Measurements from ENCODE around the gene SLC25A22.

The SLC25A22 gene

GRCh38 chr11:772429-773390 lies 25.4 kb downstream of the SLC25A22 start:
- TF ChIP-seq FOXP2 (optimal IDR thresholded peaks at IDR 0.05; ENCODE audit: borderline replicate concordance, extremely low read depth, extremely low read length, insufficient read depth) (no peak), TAF1 (IDR thresholded peaks at IDR 0.05; ENCODE audit: borderline replicate concordance, insufficient read depth, low read length) (no peak), POLR2AphosphoS5 (IDR thresholded peaks at IDR 0.05; ENCODE audit: low read depth, low read length) (no peak), SIN3A (IDR thresholded peaks at IDR 0.05; ENCODE audit: borderline replicate concordance, insufficient read depth, low read length) (no peak), REST (IDR thresholded peaks at IDR 0.05; ENCODE audit: insufficient read depth in 1 of 2, low read depth in 2 of 2, low read length in 2 of 2) (no peak)

GRCh38 chr11:771617-772204 lies 26.4 kb downstream of the SLC25A22 start:
- TF ChIP-seq FOXP2 (optimal IDR thresholded peaks at IDR 0.05; ENCODE audit: borderline replicate concordance, extremely low read depth, extremely low read length, insufficient read depth) (no peak), POLR2AphosphoS5 (IDR thresholded peaks at IDR 0.05; ENCODE audit: low read depth, low read length) (no peak), REST (IDR thresholded peaks at IDR 0.05; ENCODE audit: insufficient read depth in 1 of 2, low read depth in 2 of 2, low read length in 2 of 2) (no peak), TAF1 (IDR thresholded peaks at IDR 0.05; ENCODE audit: borderline replicate concordance, insufficient read depth, low read length) (no peak), SIN3A (IDR thresholded peaks at IDR 0.05; ENCODE audit: borderline replicate concordance, insufficient read depth, low read length) (no peak)

- TF ChIP-seq REST (IDR thresholded peaks at IDR 0.05; ENCODE audit: insufficient read depth in 1 of 2, low read depth in 2 of 2, low read length in 2 of 2) = no peak
These were observed 27.2 kb downstream of the SLC25A22 start for GRCh38 chr11:770642-771616.

- TF ChIP-seq TAF1 (IDR thresholded peaks at IDR 0.05; ENCODE audit: borderline replicate concordance, insufficient read depth, low read length) = no peak
- no peak for TF ChIP-seq REST (IDR thresholded peaks at IDR 0.05; ENCODE audit: insufficient read depth in 1 of 2, low read depth in 2 of 2, low read length in 2 of 2)
- TF ChIP-seq SIN3A (IDR thresholded peaks at IDR 0.05; ENCODE audit: borderline replicate concordance, insufficient read depth, low read length) = no peak
- TF ChIP-seq FOXP2 (optimal IDR thresholded peaks at IDR 0.05; ENCODE audit: borderline replicate concordance, extremely low read depth, extremely low read length, insufficient read depth) = no peak
- TF ChIP-seq POLR2AphosphoS5 (IDR thresholded peaks at IDR 0.05; ENCODE audit: low read depth, low read length) = no peak
These were observed 28.0 kb downstream of the SLC25A22 start for GRCh38 chr11:769887-770641.
